ENCODE results near the gene HVCN1.

The HVCN1 gene

DNA sequence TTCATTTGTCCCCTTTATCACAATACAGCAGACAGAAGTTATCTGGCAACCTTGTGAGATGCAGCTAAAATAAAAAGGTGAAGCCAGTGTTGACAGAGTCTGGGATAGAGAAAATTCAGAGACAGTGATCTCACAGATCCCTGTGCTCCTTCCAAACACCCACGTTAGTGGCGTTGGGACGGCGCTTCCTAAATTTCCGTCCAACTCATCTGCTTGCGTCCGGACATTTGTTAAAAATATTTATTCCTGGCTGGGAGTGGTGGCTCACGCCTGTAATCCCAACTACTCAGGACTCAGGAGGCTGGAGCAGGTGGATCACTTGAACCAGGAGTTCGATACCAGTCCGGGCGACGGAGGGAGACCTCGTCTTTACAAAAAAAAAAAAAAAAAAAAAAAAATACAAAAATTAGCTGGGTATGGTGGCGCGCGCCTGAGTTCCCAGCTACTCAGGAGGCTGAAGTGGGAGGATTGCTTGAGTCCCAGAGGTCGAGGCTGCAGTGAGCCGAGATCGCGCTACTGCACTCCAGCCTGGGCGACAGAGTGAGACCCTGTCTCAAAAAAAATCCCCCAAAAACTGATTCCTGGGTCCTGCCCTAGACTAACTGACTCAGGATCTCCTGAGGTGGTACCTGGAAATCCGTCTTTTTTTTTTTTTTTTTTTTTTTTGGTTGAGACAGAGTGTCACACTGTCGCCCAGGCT lies 75.7 kb downstream of the HVCN1 start:
- no peak for DNase-seq

DNA sequence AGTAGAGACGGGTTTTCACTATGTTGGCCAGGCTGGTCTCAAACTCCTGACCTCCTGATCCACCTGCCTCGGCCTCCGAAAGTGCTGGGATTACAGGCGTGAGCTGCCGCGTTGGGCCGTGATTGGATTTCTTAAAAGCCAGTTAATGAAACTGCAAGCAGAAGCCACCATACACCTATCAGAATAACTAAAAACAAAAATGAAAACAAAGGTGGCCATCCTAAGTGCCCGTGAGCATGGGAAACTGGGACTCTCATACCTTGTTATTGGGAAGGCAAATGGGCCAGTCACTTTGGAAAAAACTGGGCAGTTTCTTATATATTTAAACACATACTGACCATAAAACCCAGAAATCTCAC lies 82.7 kb downstream of the HVCN1 start:
- no peak for DNase-seq

DNA sequence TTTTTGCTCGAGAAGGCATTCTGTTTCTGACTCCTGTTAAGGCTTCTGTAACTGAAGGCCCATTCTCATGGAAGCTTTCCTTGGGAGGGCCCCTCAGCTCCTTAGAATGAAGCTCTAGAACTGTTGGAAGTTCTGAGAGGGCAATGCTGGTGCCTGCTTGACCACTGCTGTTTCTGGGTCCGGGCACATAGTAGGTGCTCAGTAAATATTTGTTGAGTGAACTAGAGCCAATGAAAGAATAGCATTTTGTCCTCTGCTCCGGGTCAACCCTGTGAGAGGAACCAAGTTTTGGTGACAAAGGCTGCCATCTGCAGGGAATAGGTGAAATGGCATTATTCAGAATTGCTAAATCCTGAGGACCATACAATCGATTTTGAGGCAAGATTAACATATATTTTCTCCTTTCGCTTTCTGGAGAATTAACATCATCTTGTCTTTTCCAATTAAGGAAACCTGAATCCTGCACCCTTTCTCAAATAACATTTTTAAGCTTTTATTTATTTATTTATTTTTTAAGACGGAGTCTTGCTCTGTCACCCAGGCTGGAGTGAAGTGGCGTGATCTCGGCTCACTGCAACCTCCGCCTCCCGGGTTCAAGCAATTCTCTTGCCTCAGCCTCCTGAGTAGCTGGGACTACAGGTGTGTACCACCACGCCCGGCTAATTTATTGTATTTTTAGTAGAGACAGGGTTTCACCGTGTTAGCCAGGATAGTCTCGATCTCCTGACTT lies 86.7 kb downstream of the HVCN1 start:
- peak; percentile 85 for DNase-seq

DNA sequence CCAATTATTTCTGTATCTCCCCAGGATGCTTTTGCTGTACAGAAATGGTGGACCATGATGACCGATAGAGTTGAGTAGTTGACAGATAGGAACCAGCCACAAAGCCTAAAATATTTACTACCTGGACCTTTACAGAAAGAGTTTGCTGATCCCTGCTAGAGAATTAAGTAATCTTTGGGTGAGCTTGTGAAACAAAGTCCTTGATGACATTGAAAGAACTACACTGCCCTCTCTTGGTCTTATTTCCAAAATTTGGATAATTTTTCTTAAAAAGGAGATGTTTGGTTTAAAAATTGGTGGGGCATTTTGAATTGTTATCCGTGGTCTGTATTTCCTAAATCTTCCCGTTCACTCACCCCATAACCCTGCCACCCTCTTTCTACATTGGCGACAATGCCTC lies 88.7 kb downstream of the HVCN1 start:
- DNase-seq, result peak; percentile 87

DNA sequence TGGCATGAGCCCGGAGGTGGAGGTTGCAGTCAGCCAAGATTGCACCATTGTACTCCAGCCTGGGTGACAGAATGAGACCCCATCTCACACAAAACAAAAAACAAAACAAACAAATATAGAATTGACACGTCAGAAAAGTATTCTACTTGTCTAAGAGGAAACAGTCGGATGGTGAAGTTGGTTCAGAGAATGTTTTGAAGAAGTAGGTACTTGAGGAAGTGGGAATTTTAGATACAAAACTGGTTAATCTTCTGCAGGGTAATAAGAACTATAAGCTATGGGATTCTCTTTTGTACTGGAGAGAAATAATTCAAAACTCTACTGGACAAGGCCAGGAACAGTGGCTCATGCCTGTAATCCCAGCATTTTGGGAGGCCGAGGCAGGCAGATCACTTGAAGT lies 89.6 kb downstream of the HVCN1 start:
- DNase-seq, result no peak

All from hematopoietic multipotent progenitor cell treated with erythropoietin and hydrocortisone succinate and interleukin-3 and kit ligand, for 6 days (in vitro differentiated cells).